IPS-18a (cell line): ENCODE measurements around the gene FSD1.
"Not testable (repeated sequence)": the region's sequence is repeated elsewhere in the genome, so short reads cannot be mapped to it uniquely, and the experiment has no call there.

Source experiments
- H3K27ac ChIP-seq: one replicate; pipeline ENCODE4 v1.5.1; 2013; ENCODE audit warnings: low read length
- H3K27me3 ChIP-seq: one replicate; pipeline ENCODE4 v1.6.1; 2013; ENCODE audit warnings: mild to moderate bottlenecking, low read length; ENCODE audit not compliant: control insufficient read depth, insufficient read depth
- H3K36me3 ChIP-seq: one replicate; pipeline ENCODE4 v1.6.1; 2013; ENCODE audit warnings: low read depth, low read length; ENCODE audit not compliant: control insufficient read depth
- H3K4me1 ChIP-seq: one replicate; pipeline ENCODE4 v1.6.1; 2013; ENCODE audit warnings: low read depth, low read length; ENCODE audit not compliant: control insufficient read depth
- H3K4me3 ChIP-seq: one replicate; pipeline ENCODE4 v1.5.1; 2013; ENCODE audit warnings: low read length
- H3K9ac ChIP-seq: one replicate; pipeline ENCODE4 v1.6.1; 2013; ENCODE audit warnings: mild to moderate bottlenecking, low read length, moderate library complexity
- H3K9me3 ChIP-seq: one replicate; pipeline ENCODE4 v1.6.1; 2013; ENCODE audit warnings: low read depth, low read length; ENCODE audit not compliant: control insufficient read depth

Gene FSD1

DNA sequence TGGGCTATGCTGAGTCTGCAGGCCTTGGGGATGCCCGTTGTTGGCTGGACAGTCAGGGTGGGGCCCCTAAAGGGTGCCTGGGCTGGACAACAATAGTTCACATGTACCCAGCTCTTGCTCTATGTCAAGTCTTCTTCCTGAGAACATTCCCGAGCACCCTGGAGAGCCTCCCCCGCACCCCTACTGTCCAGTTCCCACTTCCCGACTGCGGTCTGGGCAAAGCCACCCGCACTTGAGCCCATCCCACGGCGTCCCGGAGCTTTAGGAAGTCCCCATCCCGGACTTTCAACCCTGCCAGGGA lies 37.9 kb downstream of the FSD1 start:
- H3K27me3 ChIP-seq = no peaks in the 10 kb centered on the region
- H3K9ac ChIP-seq = peak overlapping the region; percentile 97
- H3K4me1 ChIP-seq = peaks cover 4% of the 10 kb centered on the region
- H3K4me3 ChIP-seq = peak overlapping the region; percentile 87
- H3K9me3 ChIP-seq = no peaks in the 10 kb centered on the region
- peaks cover 4% of the 10 kb centered on the region for H3K36me3 ChIP-seq
- H3K27ac ChIP-seq = peak overlapping the region; percentile 98

- peak overlapping the region; percentile 98 for H3K27ac ChIP-seq
- peak overlapping the region; percentile 89 for H3K4me3 ChIP-seq
- H3K36me3 ChIP-seq = peaks cover 4% of the 10 kb centered on the region
- peak overlapping the region; percentile 97 for H3K9ac ChIP-seq
- H3K4me1 ChIP-seq = peaks cover 4% of the 10 kb centered on the region
- no peaks in the 10 kb centered on the region for H3K27me3 ChIP-seq
- H3K9me3 ChIP-seq = no peaks in the 10 kb centered on the region
These were observed 38.4 kb downstream of the FSD1 start for GRCh38 chr19:4342615-4343369.

GRCh38 chr19:4343370-4344307 lies 39.2 kb downstream of the FSD1 start, which contains the start of gene MPND:
Gene MPND (plus strand): TSS chr19:4343562. CDS start chr19:4343594, 32 bp downstream.
- Histone ChIP-seq H3K4me3 (peak within 1 kb of the TSS; percentile 89), H3K4me1 (peaks cover 4% of the 10 kb centered on the region)

DNA sequence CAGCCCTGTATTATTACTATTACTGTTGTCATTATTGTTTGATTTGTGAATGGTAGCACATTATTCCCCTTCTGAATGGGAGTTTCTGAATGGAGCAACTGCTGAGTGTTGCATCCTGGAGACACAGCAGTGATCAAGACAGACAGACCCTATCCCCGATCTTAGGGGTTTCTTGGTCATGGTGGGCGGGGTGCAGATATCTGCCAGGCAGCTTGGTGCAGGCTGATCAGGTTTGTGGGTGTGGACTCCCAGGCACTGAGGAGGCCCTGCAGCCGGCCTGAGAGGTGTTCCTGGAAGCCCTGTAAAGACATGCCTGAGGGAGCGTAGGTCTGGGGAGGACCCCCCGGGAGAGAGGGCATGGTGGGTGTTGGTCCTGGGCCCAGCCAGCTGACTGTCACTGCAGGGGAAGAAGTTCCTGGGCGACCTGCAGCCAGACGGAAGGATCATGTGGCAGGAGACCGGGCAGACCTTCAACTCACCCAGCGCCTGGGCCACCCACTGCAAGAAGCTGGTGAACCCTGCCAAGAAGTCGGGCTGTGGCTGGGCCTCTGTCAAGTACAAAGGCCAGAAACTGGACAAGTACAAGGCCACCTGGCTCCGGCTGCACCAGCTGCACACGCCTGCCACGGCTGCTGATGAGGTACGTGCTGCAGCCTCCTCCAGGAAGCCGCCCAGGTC lies 41.1 kb downstream of the FSD1 start:
- H3K36me3 ChIP-seq = peaks cover 4% of the 10 kb centered on the region
- no peak overlapping the region for H3K9ac ChIP-seq
- H3K4me3 ChIP-seq = no peak overlapping the region
- peaks cover 4% of the 10 kb centered on the region for H3K4me1 ChIP-seq
- H3K27me3 ChIP-seq = no peaks in the 10 kb centered on the region
- no peaks in the 10 kb centered on the region for H3K9me3 ChIP-seq
- H3K27ac ChIP-seq = no peak overlapping the region

More at GRCh38 chr19:4343370-4344307, 39.2 kb downstream of the FSD1 start, which contains the start of gene MPND:
- no peaks in the 10 kb centered on the region for H3K9me3 ChIP-seq
- peak within 1 kb of the TSS; percentile 98 for H3K27ac ChIP-seq
- peak within 1 kb of the TSS; percentile 97 for H3K9ac ChIP-seq
- no peaks in the 10 kb centered on the region for H3K27me3 ChIP-seq
- peaks cover 4% of the 10 kb centered on the region for H3K36me3 ChIP-seq

DNA sequence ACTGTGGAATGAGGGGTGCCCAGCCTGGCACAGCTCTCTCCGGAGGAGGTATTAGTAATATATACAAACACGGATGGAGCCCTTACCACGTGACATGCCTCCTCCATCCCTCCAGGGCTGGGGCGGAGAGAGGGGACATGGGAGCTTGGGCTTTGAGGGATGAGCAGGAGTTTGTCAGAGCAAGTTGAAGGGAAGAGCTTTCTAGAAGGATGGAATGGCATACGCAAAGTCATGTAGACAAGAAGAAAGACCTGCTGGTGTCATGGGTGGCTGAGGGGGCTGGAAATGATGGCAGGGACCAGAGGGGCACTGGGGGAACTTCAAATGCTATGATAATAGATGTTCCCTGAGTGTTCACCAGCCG lies 41.6 kb downstream of the FSD1 start:
- H3K9ac ChIP-seq = no peak overlapping the region
- H3K27ac ChIP-seq = no peak overlapping the region
- H3K9me3 ChIP-seq = no peaks in the 10 kb centered on the region
- H3K27me3 ChIP-seq = no peaks in the 10 kb centered on the region
- H3K4me1 ChIP-seq = peaks cover 4% of the 10 kb centered on the region
- H3K4me3 ChIP-seq = no peak overlapping the region
- peaks cover 4% of the 10 kb centered on the region for H3K36me3 ChIP-seq

DNA sequence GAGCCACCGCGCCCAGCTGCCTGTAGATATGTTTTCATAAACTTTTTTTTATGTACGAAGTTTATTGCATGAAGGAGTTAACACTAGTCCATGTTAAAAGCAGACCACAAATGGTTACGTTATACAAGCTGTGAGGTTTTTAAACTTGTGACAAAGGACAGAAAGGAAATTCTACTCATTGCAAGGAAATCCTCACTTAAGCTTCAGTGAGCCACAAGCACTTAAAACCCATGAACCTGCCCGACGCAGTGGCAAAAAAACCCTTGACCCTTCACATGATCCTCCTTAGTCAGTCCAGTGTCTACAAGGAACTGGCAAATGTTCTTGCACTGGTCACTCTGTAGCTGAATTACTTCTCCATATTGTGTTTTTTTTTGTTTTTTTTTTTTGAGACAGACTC lies 43.1 kb downstream of the FSD1 start:
- H3K4me1 ChIP-seq = no peaks in the 10 kb centered on the region
- H3K4me3 ChIP-seq = no peak overlapping the region
- H3K9ac ChIP-seq = no peak overlapping the region
- no peaks in the 10 kb centered on the region for H3K9me3 ChIP-seq
- no peak overlapping the region for H3K27ac ChIP-seq
- peaks cover 4% of the 10 kb centered on the region for H3K36me3 ChIP-seq
- H3K27me3 ChIP-seq = no peaks in the 10 kb centered on the region

GRCh38 chr19:4349225-4349624 lies 44.8 kb downstream of the FSD1 start:
- not testable (repeated sequence) for H3K4me1 ChIP-seq, H3K36me3 ChIP-seq, H3K4me3 ChIP-seq, H3K9ac ChIP-seq, H3K9me3 ChIP-seq, H3K27ac ChIP-seq, H3K27me3 ChIP-seq

- H3K27me3 ChIP-seq = no peaks in the 10 kb centered on the region
- H3K4me3 ChIP-seq = no peak overlapping the region
- H3K4me1 ChIP-seq = no peaks in the 10 kb centered on the region
- no peak overlapping the region for H3K9ac ChIP-seq
- no peaks in the 10 kb centered on the region for H3K9me3 ChIP-seq
- H3K36me3 ChIP-seq = peaks cover 4% of the 10 kb centered on the region
- H3K27ac ChIP-seq = no peak overlapping the region
These were observed 45.7 kb downstream of the FSD1 start for GRCh38 chr19:4350111-4350510.

DNA sequence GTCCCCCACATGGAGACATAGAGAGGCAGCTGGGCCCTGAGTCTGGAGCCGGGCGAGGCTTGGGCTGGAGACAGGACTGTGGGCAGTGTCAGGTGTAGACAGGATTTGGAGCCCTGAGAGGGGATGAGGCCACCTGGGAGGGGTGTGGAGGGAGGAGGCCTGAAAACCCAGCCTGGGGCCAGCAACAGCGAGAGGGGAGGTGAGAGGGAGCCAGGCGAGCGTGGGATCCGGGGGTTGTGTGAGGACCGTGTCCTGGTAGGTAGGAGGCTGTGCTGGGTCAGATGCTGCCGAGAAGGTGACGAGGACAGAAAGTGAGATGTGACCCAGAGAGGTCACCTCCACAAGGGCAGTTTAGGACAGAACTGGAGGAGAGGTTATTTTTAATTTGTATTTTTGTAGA lies 46.3 kb downstream of the FSD1 start:
- Histone ChIP-seq H3K9ac (no peak overlapping the region), H3K36me3 (peaks cover 4% of the 10 kb centered on the region), H3K27ac (no peak overlapping the region), H3K9me3 (no peaks in the 10 kb centered on the region), H3K4me3 (no peak overlapping the region), H3K4me1 (no peaks in the 10 kb centered on the region), H3K27me3 (no peaks in the 10 kb centered on the region)

- Histone ChIP-seq H3K27me3 (no peaks in the 10 kb centered on the region), H3K4me1 (no peaks in the 10 kb centered on the region), H3K4me3 (no peak overlapping the region), H3K9ac (no peak overlapping the region), H3K36me3 (no peaks in the 10 kb centered on the region), H3K9me3 (no peaks in the 10 kb centered on the region), H3K27ac (no peak overlapping the region)
These were observed 48.3 kb downstream of the FSD1 start for GRCh38 chr19:4352701-4353121.

- H3K27me3 ChIP-seq = no peaks in the 10 kb centered on the region
- no peaks in the 10 kb centered on the region for H3K4me1 ChIP-seq
- no peaks in the 10 kb centered on the region for H3K9me3 ChIP-seq
- H3K27ac ChIP-seq = no peak overlapping the region
- no peaks in the 10 kb centered on the region for H3K36me3 ChIP-seq
- H3K9ac ChIP-seq = no peak overlapping the region
- no peak overlapping the region for H3K4me3 ChIP-seq
These were observed 49.9 kb downstream of the FSD1 start for GRCh38 chr19:4354282-4354681.
